ENCODE measurements around the gene OR5L1.

The OR5L1 gene

DNA sequence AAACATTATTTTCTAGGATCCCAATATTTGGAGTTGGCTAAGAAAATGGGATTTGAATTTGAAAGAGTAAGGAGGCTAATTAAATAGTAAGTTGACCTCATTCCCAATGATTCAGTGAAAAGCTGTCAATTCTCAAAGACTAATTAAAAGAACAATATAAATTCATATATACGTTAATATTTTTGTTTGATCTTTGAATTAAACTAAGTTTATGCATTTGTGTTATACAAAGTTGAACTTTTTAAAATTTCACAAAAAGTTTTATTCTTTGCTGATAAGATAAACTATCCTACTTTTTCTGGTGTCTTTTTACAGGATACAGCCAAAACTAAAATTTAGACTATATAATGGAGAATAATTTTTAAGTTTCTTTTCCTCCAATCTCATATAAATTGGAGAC, at the start of gene OR5L1:
TSS of gene OR5L1 (plus strand) at position 301 of the 400 bp plus-strand sequence. CDS start 100 bp downstream, outside the sequence.
- TF ChIP-seq, protein P1, sequence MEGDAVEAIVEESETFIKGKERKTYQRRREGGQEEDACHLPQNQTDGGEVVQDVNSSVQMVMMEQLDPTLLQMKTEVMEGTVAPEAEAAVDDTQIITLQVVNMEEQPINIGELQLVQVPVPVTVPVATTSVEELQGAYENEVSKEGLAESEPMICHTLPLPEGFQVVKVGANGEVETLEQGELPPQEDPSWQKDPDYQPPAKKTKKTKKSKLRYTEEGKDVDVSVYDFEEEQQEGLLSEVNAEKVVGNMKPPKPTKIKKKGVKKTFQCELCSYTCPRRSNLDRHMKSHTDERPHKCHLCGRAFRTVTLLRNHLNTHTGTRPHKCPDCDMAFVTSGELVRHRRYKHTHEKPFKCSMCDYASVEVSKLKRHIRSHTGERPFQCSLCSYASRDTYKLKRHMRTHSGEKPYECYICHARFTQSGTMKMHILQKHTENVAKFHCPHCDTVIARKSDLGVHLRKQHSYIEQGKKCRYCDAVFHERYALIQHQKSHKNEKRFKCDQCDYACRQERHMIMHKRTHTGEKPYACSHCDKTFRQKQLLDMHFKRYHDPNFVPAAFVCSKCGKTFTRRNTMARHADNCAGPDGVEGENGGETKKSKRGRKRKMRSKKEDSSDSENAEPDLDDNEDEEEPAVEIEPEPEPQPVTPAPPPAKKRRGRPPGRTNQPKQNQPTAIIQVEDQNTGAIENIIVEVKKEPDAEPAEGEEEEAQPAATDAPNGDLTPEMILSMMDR (IDR thresholded peaks at IDR 0.05; ENCODE audit: insufficient read depth, low read depth, low read length, missing control alignments) = no peak
- no peak within 1 kb of the TSS for H3K4me3 ChIP-seq (ENCODE audit: low read length)
- DNase-seq (ENCODE audit: low read depth) = no peak

DNA sequence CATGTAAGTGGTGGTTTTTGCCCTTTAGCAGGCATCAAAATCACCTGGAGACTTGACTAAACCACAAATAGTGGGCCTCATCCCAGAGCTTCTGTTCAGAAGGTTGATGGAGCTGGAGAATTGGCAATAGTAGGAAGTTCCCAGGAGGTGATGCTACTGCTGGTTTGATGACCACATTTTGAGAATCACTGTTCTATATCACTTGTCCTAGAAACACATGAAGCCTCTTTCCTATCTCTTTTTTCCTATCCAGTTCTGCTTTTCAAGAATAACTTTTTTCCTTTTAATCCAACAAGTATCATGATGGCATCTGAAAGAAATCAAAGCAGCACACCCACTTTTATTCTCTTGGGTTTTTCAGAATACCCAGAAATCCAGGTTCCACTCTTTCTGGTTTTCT, 38.0 kb upstream of the OR5L1 start, which contains the start of gene OR5D13:
TSS of gene OR5D13 (plus strand) at position 301 of the 400 bp plus-strand sequence. CDS start at position 301, 0 bp downstream.
- TF ChIP-seq, protein P1 (IDR thresholded peaks at IDR 0.05; ENCODE audit: insufficient read depth, low read depth, low read length, missing control alignments) = no peak
- H3K4me3 ChIP-seq (ENCODE audit: low read length) = no peak within 1 kb of the TSS
- DNase-seq (ENCODE audit: low read depth) = no peak

GRCh38 chr11:55791606-55792005, 19.6 kb upstream of the OR5L1 start:
- no peak overlapping the region for H3K4me3 ChIP-seq (ENCODE audit: low read length)
- no peak for DNase-seq (ENCODE audit: low read depth)
- TF ChIP-seq, protein P1 (IDR thresholded peaks at IDR 0.05; ENCODE audit: insufficient read depth, low read depth, low read length, missing control alignments) = no peak

DNA sequence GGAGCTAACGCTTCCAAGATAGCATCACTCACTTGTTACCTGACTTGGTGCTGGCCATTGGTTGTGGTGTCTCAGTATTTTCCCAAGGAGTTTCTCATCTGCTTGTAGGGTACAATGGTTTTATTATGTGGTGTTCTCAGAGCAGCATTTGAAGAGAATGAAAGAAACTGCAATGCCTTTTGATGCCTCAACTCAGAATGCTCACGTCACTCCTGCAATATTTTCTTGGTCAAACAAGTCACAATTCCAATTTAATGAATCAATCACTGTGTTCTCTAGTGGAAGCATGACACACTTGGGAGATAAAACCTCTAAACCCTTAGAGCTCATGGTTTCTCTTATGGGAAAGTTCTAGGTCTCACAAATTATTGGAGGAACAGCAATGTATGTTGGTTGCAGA, 17.8 kb upstream of the OR5L1 start:
- TF ChIP-seq, protein P1 (IDR thresholded peaks at IDR 0.05; ENCODE audit: insufficient read depth, low read depth, low read length, missing control alignments) = no peak

GRCh38 chr11:55795256-55795655, 15.9 kb upstream of the OR5L1 start, which contains the start of gene OR5D14:
TSS of gene OR5D14 (plus strand) at chr11:55795556. CDS start at chr11:55795556, 0 bp downstream.
- H3K4me3 ChIP-seq (ENCODE audit: low read length) = no peak within 1 kb of the TSS
- DNase-seq (ENCODE audit: low read depth) = no peak
- TF ChIP-seq, protein P1 (IDR thresholded peaks at IDR 0.05; ENCODE audit: insufficient read depth, low read depth, low read length, missing control alignments) = no peak

More for the DNA sequence above, 17.8 kb upstream of the OR5L1 start:
- no peak overlapping the region for H3K4me3 ChIP-seq (ENCODE audit: low read length)
- no peak for DNase-seq (ENCODE audit: low read depth)

- H3K4me3 ChIP-seq (ENCODE audit: low read length) = no peak overlapping the region
- DNase-seq (ENCODE audit: low read depth) = no peak
- TF ChIP-seq, protein P1 (IDR thresholded peaks at IDR 0.05; ENCODE audit: insufficient read depth, low read depth, low read length, missing control alignments) = no peak
Measured at GRCh38 chr11:55806248-55806647, 4.9 kb upstream of the OR5L1 start.

GRCh38 chr11:55819330-55819729, 8.2 kb downstream of the OR5L1 start, which contains the start of gene OR5D18:
TSS of gene OR5D18 (plus strand) at chr11:55819630. CDS start at chr11:55819630, 0 bp downstream.
- DNase-seq (ENCODE audit: low read depth) = no peak
- TF ChIP-seq, protein P1 (IDR thresholded peaks at IDR 0.05; ENCODE audit: insufficient read depth, low read depth, low read length, missing control alignments) = no peak
- no peak within 1 kb of the TSS for H3K4me3 ChIP-seq (ENCODE audit: low read length)
